ENCODE measurements around the gene AMDHD2.

DNA sequence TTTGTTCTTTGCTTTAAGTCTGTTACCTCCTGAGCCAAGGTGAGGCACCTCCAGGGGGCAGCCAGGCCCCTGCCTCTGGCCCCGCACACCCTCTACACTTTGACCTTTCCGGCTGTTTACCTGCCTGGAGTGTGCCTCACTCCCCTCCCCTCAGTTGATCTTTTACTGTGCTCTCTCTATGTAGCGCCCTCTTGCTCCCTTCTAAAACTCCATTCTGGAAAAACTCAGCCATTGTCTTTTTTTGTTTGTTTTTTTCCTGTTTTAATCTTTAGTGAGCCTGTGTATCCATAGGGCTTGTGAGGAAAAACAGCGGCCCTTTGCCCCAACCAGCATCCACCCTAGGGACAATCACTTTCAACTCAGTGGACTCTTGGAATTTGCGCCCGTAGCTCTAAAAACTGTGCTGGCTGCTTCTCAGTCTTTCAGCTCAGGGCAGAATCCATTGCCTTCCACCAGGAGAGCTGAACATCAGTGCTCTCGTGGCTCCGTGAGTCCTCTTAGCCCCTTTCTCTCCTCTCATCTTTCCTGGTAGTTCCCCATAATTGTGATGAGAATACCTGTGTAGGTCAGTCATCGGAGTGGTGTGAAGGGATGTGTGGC lies 4.3 kb downstream of the AMDHD2 start:
- TF ChIP-seq POLR2A (IDR thresholded peaks at IDR 0.05), result no peak
- TF ChIP-seq, protein P1, sequence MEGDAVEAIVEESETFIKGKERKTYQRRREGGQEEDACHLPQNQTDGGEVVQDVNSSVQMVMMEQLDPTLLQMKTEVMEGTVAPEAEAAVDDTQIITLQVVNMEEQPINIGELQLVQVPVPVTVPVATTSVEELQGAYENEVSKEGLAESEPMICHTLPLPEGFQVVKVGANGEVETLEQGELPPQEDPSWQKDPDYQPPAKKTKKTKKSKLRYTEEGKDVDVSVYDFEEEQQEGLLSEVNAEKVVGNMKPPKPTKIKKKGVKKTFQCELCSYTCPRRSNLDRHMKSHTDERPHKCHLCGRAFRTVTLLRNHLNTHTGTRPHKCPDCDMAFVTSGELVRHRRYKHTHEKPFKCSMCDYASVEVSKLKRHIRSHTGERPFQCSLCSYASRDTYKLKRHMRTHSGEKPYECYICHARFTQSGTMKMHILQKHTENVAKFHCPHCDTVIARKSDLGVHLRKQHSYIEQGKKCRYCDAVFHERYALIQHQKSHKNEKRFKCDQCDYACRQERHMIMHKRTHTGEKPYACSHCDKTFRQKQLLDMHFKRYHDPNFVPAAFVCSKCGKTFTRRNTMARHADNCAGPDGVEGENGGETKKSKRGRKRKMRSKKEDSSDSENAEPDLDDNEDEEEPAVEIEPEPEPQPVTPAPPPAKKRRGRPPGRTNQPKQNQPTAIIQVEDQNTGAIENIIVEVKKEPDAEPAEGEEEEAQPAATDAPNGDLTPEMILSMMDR (IDR thresholded peaks at IDR 0.05), result peak in 3 of 4 donors; percentile 7 to 31 (median 25)
